WTC11 (cell line): ENCODE data around the gene GRAP2. TPM values are rescaled to one million over a fixed set of nuclear protein-coding genes. Genes with fewer than 3 reads are reported as not detected.

ENCODE experiments used
- ATAC-seq: fragments of 200-7000 bp; cut with Tn5 transposase; 2 replicates; pipeline ENCODE4 v1.10.0; 2021; ENCODE audit warnings: mild to moderate bottlenecking, moderate library complexity
- CTCF ChIA-PET: fragments of 300-600 bp; sonication (Branson Sonifier 250); formaldehyde crosslinking; loops from one replicate; lab custom pipeline; 2021; ENCODE audit warnings: antibody characterized with exemption; lab: Charles Lee
- POLR2A ChIA-PET: fragments of 350-600 bp; sonication (Branson Sonifier 250); formaldehyde crosslinking; loops from one replicate; lab custom pipeline; 2021; ENCODE audit warnings: antibody characterized with exemption; lab: Charles Lee
- DNase-seq: peaks from one replicate; pipeline ENCODE4 v3.0.0; 2021; ENCODE audit warnings: low spot score
- H3K27ac Mint-ChIP-seq: 2 replicates; pipeline ENCODE4 v1.8.0; 2021; ENCODE audit warnings: mixed read lengths
- H3K27me3 Mint-ChIP-seq: 2 replicates; pipeline ENCODE4 v1.8.0; 2021; ENCODE audit warnings: low read depth, mild to moderate bottlenecking, moderate library complexity, mixed read lengths
- H3K36me3 Mint-ChIP-seq: 2 replicates; pipeline ENCODE4 v1.8.0; 2021; ENCODE audit warnings: mixed read lengths
- H3K4me1 Mint-ChIP-seq: 2 replicates; pipeline ENCODE4 v1.8.0; 2022; ENCODE audit warnings: mixed read lengths
- H3K4me3 Mint-ChIP-seq: 2 replicates; pipeline ENCODE4 v1.8.0; 2021; ENCODE audit warnings: mild to moderate bottlenecking, moderate library complexity, mixed read lengths
- H3K9me3 Mint-ChIP-seq: 2 replicates; pipeline ENCODE4 v1.8.0; 2021; ENCODE audit warnings: mixed read lengths
- AFF4 ChIP-seq: sonication (generic); formaldehyde crosslinking; IDR thresholded peaks from 2 replicates; pipeline ENCODE4 v1.8.1; 2023; ENCODE audit warnings: mild to moderate bottlenecking, missing genetic modification reagents, borderline replicate concordance
- AR ChIP-seq: fragments of 250-450 bp; sonication (Bioruptor Pico); IDR thresholded peaks from 2 replicates; pipeline ENCODE4 v1.9.0; 2021; ENCODE audit warnings: mild to moderate bottlenecking
- ATF1 ChIP-seq: sonication (generic); formaldehyde crosslinking; IDR thresholded peaks from 2 replicates; pipeline ENCODE4 v1.8.1; 2023; ENCODE audit warnings: mild to moderate bottlenecking, moderate library complexity, missing genetic modification reagents
- CDX4 ChIP-seq: fragments of 250-450 bp; sonication (Bioruptor Pico); IDR thresholded peaks from 2 replicates; pipeline ENCODE4 v1.9.0; 2021; ENCODE audit warnings: moderate library complexity, mild to moderate bottlenecking, inconsistent platforms, borderline replicate concordance
- CTCF ChIP-seq: fragments of 200-600 bp; IDR thresholded peaks from 2 replicates; pipeline ENCODE4 v1.8.0; 2022; ENCODE audit warnings: antibody characterized with exemption
- E2F4 ChIP-seq: sonication (generic); formaldehyde crosslinking; IDR thresholded peaks from 2 replicates; pipeline ENCODE4 v1.8.1; 2022; ENCODE audit warnings: low read depth, mild to moderate bottlenecking, moderate library complexity, missing genetic modification reagents, borderline replicate concordance
- ELF4 ChIP-seq: sonication (generic); formaldehyde crosslinking; IDR thresholded peaks from 2 replicates; pipeline ENCODE4 v1.8.1; 2022; ENCODE audit warnings: low read depth, mild to moderate bottlenecking, moderate library complexity, missing genetic modification reagents
- FOXK1 ChIP-seq: sonication (generic); formaldehyde crosslinking; IDR thresholded peaks from 2 replicates; pipeline ENCODE4 v1.8.0; 2022; ENCODE audit warnings: mild to moderate bottlenecking, moderate library complexity, missing genetic modification reagents
- JAZF1 ChIP-seq: fragments of 250-450 bp; sonication (Bioruptor Pico); IDR thresholded peaks from 2 replicates; pipeline ENCODE4 v1.9.0; 2021; ENCODE audit warnings: moderate library complexity, mild to moderate bottlenecking, inconsistent platforms
- JUN ChIP-seq: sonication (generic); formaldehyde crosslinking; IDR thresholded peaks from 2 replicates; pipeline ENCODE4 v1.8.0; 2023; ENCODE audit warnings: mild to moderate bottlenecking, missing genetic modification reagents
- NFE2L1 ChIP-seq: sonication (generic); formaldehyde crosslinking; IDR thresholded peaks from 2 replicates; pipeline ENCODE4 v1.8.1; 2023; ENCODE audit warnings: missing genetic modification reagents
- PRRX2 ChIP-seq: fragments of 250-450 bp; sonication (Bioruptor Pico); IDR thresholded peaks from 2 replicates; pipeline ENCODE4 v1.8.0; 2021; ENCODE audit warnings: mild to moderate bottlenecking
- TCF7 ChIP-seq: sonication (generic); formaldehyde crosslinking; IDR thresholded peaks from 2 replicates; pipeline ENCODE4 v1.8.0; 2022; ENCODE audit warnings: mild to moderate bottlenecking, low read depth, missing genetic modification reagents, moderate library complexity
- TP53 ChIP-seq: sonication (generic); formaldehyde crosslinking; IDR thresholded peaks from 2 replicates; pipeline ENCODE4 v1.8.1; 2023; ENCODE audit warnings: mild to moderate bottlenecking, missing genetic modification reagents
- USF1 ChIP-seq: sonication (generic); formaldehyde crosslinking; IDR thresholded peaks from 2 replicates; pipeline ENCODE4 v1.8.0; 2022; ENCODE audit warnings: mild to moderate bottlenecking, missing genetic modification reagents
- ZNF281 ChIP-seq: sonication (generic); formaldehyde crosslinking; IDR thresholded peaks from 2 replicates; pipeline ENCODE4 v1.8.0; 2023; ENCODE audit warnings: mild to moderate bottlenecking, missing genetic modification reagents
- ZNF416 ChIP-seq: fragments of 250-450 bp; sonication (Bioruptor Pico); IDR thresholded peaks from 2 replicates; pipeline ENCODE4 v1.9.0; 2021; ENCODE audit warnings: mild to moderate bottlenecking, inconsistent platforms
- ZNF425 ChIP-seq: fragments of 250-450 bp; sonication (Bioruptor Pico); conservative IDR thresholded peaks from 2 replicates; pipeline ENCODE4 v1.9.0; 2021; ENCODE audit warnings: mild to moderate bottlenecking
- ZNF671 ChIP-seq: fragments of 250-450 bp; sonication (Bioruptor Pico); IDR thresholded peaks from 2 replicates; pipeline ENCODE4 v1.8.0; 2021; ENCODE audit warnings: mild to moderate bottlenecking
- total RNA-seq: library from RNA; stranded (reverse); gene quantifications from 3 replicates; pipeline ENCODE4 v1.2.3, GENCODE V29; 2021

Gene GRAP2
- total RNA-seq, 1 experiment from 2014 or later: 0.33 TPM

- TF ChIP-seq AFF4 (CRISPR knock-in tag) (no peak), TP53 (CRISPR knock-in tag) (no peak), AR (CRISPR knock-in tag) (no peak), ZNF671 (CRISPR knock-in tag) (no peak), ATF1 (CRISPR knock-in tag) (no peak), NFE2L1 (CRISPR knock-in tag) (no peak)
Observed at GRCh38 chr22:39936523-39937145, 35.8 kb downstream of the GRAP2 start (continued).

- ATAC-seq (no peak), DNase-seq (no peak)
- ChIA-PET POLR2A (no interaction called here), CTCF (interaction anchor here (0.9 to 3.7 kb wide), 2 partner anchors 62 to 86 kb away, joined by 3 to 16 read pairs; no protein-coding TSS in a partner anchor)
- no peak overlapping the region for H3K4me3 Mint-ChIP-seq
- H3K27me3 Mint-ChIP-seq: no peaks in the 10 kb centered on the region; the same call in 1 of the 2 replicates
- no peaks in the 10 kb centered on the region for H3K9me3 Mint-ChIP-seq
- H3K4me1 Mint-ChIP-seq: peaks cover 86% of the 10 kb centered on the region
- no peaks in the 10 kb centered on the region for H3K36me3 Mint-ChIP-seq
- no peak overlapping the region for H3K27ac Mint-ChIP-seq
- TF ChIP-seq ZNF416 (CRISPR knock-in tag) (no peak), FOXK1 (no peak), JUN (no peak), NFE2L1 (CRISPR knock-in tag) (no peak), ELF4 (CRISPR knock-in tag) (no peak), JAZF1 (CRISPR knock-in tag) (no peak), TCF7 (CRISPR knock-in tag) (no peak), TP53 (CRISPR knock-in tag) (no peak), ZNF281 (no peak), USF1 (CRISPR knock-in tag) (no peak), CTCF (no peak), ZNF425 (CRISPR knock-in tag) (no peak), E2F4 (no peak), PRRX2 (CRISPR knock-in tag) (no peak), CDX4 (CRISPR knock-in tag) (no peak)
Observed at GRCh38 chr22:39937906-39938305, 37.0 kb downstream of the GRAP2 start.
